NCI-H1436 (cell line): ENCODE results near the gene CEMIP2.
"Not testable (repeated sequence)": the region's sequence is repeated elsewhere in the genome, so short reads cannot be mapped to it uniquely, and the experiment has no call there.

ENCODE experiments used
- DNase-seq: peaks from one replicate; lab custom pipeline; 2025; lab: John Stamatoyannopoulos, UW

Gene CEMIP2

GRCh38 chr9:71676460-71676859 is 91.9 kb downstream of the CEMIP2 start:
- no peak for DNase-seq

- DNase-seq: no peak
Measured at GRCh38 chr9:71675857-71676165, 92.5 kb downstream of the CEMIP2 start.

DNA sequence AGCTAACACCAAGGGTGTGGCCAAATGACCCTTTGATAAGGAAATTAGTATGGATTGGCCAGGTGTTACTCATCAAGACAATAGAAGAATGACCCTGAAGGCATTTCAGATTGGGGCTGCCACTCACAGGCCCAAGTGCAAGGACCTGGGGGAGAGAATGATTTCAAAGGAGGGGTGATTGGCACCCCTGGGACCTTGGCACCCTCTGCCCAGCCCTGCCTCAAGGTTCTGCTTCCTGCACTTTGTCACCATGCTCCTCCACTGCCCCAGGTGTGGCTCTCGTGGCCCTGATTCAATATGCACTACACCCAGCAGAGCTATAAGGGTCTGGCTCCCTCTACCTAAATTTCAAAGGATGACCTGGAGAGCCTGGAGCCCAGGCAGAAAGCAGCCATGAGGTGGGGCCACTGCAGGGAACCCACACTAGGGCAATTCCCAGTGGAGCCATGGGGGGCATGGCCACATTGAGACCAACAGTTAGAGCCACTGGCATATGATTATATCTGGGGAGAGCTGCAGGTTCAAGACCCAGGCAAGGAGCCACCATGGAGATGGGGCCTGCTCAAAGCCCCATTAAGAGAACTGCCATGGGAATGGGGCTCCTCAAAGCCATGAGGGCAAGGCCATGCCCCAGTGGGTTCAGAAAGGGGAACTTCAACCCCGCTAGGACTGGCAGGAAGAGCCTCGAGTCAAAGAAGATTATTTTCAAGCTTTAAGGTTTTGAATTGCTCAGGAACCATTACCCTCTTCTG is 93.0 kb downstream of the CEMIP2 start:
- no peak for DNase-seq

DNA sequence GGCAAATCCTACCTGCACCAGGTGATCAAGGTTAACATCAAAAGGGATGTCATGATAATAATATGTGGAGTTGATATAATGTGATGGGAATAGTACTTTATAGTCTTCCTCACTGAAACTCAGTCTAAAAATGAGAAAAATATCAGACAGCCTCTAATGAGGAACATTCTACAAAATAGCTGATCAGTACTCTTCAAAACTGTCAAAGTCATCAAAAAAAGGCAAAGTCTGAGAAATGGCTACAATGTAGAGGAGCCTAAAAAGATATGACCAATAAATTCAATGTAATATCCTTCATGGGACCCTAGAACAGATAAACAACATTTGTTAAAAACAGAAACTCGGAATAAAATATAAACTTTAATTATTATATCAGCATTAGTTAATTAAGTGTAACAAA is 95.7 kb downstream of the CEMIP2 start:
- DNase-seq: no peak

DNA sequence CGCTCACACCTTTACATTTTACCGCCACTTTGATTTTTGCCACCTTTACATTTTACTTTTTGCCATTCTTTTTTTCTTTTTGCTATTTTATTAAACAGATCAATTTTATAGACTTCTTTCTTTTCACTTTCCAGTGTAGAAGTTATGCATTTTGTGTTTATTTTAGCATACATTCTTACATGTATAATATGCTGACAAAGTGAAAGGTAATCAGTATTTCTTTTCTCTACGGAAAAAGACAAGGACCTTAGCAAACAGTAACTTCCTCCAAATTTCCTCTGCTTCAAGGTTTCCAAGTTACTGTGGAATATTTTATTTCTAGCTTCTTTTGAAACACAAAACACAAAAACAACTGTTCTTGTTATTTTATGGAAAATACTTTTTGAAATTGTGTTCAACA is 97.0 kb downstream of the CEMIP2 start:
- DNase-seq: no peak

DNA sequence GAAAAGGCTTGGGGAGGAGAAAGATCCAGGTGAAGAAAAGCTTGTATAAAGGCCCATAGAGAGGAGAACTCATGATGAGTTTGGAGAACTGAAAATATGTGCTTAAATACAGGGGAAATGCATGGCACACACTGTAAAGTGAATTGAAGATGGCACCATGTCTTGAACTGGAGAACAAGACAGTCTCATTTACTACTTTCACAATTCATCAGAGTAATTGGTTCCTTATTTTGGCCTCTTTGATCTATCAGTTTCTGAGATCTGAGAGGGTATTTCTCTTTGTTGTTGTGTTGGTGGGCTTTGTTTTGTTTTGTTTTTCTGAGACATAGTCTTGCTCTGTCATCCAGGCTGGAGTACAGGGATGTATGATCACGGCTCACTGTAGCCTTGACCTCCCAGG is 98.2 kb downstream of the CEMIP2 start:
- DNase-seq: no peak

DNA sequence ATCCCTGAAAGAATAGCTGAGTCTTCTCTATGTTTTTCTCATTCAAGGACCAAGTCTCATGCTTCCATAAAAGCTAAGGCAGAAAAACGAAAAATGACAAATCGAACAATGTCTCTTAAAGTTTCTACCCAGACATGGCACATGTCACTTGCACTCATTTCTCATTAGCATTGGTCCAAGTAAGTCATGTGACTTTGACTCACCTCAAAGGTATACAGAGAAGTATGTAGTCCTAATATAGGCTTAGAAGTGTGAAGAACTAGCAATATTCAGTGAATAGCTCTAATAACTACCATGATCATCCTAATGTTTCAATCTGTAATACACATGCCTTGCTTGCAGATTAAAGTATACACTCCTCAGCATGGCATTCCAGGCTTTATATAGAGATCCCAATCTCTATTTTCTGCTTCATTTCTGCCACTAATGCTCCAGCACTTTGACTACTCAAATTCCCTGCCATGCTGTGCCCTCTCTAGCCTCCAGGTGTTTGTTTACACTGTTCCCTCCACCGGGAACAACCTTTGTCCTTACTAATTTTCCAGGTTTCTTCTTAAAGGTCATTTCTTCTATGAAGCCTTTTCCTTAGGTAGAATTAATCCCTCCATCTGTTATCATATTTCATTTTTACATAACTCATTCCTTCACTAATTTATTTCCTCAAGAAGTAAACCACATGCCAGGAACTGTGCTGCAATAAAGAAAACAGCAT is 98.9 kb downstream of the CEMIP2 start:
- no peak for DNase-seq

- DNase-seq: no peak
Measured at GRCh38 chr9:71668717-71669116, 99.6 kb downstream of the CEMIP2 start.

DNA sequence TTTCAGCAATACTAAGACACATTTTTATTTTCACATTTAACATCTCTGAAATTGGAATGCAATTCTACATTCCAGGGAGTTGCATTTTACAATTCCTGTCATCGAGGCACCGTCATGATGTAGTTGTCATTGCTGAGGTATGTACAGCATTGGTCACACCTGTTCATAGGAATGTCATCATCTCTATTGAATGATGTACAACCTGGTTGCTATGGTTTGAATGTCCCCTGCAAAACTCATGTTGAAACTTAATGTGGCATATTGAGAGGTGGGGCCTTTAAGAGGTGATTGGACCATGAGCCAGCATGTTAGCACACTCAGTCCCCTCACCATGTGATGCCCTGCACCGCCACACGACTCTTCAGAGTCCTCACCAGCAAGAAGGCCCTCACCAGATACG is 103.1 kb downstream of the CEMIP2 start:
- no peak for DNase-seq

DNA sequence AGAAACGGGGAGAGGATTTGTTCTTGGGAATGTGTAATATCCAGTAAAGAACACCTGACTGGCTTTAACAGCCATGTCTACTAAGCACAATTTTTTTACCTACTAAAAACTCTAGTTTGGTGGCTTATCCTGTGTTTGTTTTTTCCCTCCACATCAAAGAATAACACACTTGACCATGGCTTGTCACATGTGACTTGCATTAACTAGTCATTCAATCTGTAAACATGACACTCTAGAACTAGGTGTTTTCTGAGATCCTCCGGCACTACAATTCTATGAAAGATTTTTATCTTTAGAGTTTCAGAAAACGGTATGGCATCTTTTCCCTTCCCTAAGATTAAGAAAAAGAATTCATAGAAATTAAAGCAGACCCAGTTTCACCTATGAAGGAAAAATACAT is 103.7 kb downstream of the CEMIP2 start:
- no peak for DNase-seq

- no peak for DNase-seq
Measured at GRCh38 chr9:71663931-71664459, 104.3 kb downstream of the CEMIP2 start.

GRCh38 chr9:71663216-71663615 is 105.1 kb downstream of the CEMIP2 start:
- DNase-seq: no peak

DNA sequence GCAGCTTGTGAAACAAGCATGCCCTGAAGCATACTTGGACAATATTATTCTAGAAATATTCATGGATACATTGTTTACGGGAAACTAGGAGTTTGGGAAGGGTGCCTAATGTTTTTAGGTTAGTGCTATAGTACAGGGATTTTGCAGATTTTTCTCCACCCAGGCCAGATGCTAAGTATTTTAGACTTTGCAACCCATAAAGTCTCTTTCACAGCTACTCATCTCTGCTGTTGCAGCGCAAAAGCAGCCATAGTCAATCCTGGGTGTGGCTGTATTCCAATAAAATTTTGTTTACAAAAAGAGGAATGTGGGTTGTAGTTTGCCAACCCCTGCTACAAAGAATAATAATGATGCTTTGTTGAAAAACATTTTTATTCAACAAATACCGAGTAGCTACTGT is 106.2 kb downstream of the CEMIP2 start:
- DNase-seq: no peak

DNA sequence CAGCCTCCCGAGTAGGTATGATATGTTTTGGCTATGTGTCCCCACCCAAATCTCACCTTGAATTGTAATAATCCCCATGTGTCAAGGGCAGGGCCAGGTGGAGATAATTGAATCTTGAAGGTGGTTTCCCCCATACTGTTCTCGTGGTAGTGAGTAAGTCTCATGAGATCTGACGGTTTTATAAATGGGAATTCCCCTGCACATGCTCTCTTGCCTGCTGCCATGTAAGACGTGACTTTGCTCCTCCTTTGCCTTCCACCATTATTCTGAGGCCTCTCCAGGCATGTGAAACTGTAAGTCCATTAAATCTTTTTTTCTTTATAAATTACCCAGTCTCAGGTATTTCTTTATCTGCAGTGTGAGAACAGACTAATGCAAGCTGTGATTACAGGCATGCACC is 111.0 kb downstream of the CEMIP2 start:
- DNase-seq: not testable (repeated sequence)

DNA sequence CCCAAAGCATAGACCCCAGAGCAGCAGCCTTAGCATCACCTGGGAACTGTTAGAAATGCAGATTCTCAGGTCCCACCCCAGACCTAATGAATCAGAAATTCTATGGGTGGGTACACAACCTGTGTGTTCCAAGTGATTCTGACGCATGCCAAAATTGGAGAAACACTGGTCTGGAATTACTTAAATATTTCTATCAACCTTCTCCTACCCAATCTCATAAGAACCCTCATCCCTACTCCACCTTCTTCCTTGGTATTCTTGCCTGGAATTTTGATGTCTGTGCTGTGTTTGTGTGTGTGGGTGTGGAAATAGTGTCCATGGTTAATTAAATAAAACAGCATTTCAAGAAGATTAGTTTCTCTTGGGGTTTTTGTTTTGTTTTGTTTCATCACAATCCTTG is 111.8 kb downstream of the CEMIP2 start:
- DNase-seq: no peak

GRCh38 chr9:71655778-71656177 is 112.5 kb downstream of the CEMIP2 start:
- DNase-seq: no peak

- no peak for DNase-seq
Measured at GRCh38 chr9:71655141-71655540, 113.2 kb downstream of the CEMIP2 start.

DNA sequence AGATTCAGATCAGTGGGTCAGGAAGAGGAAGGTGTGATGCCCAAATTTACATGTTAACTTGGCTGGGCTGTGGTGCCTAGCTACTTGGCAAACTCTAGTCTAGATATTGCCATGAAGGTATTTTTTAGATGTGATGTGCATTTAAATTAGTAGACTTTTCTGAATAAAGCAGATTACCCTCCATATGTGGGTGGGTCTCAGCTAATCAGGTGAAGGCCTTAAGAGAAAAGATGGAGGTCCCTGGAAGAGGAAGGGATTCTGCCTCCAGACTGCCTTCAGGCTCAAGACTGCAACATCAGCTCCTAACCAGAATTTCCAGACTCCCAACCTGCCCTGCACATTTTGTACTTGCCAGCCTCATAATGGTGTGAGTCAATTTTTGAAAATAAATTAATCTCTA is 115.8 kb downstream of the CEMIP2 start:
- no peak for DNase-seq

GRCh38 chr9:71648453-71648852 is 119.9 kb downstream of the CEMIP2 start:
- no peak for DNase-seq

DNA sequence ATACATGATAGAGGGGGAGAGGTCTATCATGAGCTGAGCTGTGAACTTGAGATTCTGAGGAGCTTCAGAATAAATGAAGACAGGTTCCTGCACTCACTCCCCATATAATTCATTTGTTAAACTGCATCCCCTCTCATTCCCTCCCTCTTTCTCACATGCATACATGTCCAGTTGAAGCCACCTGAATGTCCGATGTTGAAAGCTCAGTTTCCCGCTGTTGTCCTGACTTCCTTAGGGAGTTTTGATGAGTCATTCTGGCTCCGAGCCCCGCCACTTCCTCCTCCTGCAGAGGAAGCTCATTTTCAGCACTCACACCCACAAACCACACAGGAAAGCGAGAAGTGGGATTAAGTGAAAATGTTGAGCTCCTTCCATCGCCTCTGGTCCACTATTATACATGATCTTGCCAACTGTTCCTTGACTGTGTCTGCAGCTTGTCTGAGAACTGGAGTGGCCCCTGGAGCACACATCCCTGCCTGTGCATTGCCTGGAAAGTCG is 121.2 kb downstream of the CEMIP2 start:
- DNase-seq: no peak

GRCh38 chr9:71646131-71646530 is 122.2 kb downstream of the CEMIP2 start:
- DNase-seq: peak; percentile 0

- no peak for DNase-seq
Measured at GRCh38 chr9:71644819-71645362, 123.4 kb downstream of the CEMIP2 start.

DNA sequence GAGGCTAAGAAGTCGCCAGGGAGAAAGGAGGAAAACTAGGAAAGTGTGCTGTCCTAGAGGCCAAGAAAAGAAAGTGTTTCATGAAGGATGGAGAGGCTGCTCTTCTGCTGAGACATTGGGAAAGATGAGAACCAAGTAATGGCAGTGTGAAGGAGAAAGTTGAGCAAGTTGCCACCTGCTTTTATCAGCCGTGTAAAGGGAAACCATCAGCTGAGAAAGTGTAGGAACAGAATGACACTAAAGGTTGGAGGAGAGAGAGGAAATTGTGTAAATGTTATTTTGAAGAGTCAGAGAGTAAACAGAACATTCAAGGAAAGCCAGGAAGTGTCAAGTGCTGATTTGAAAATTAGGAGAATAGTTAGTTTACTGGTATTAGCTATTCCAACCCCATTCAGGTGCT is 125.0 kb downstream of the CEMIP2 start:
- no peak for DNase-seq
